T-helper 9 cell (primary cell): ENCODE data around the gene FAM168A.
"Not testable (repeated sequence)": the region's sequence is repeated elsewhere in the genome, so short reads cannot be mapped to it uniquely, and the experiment has no call there.

ENCODE experiments used
- DNase-seq: peaks from one replicate; pipeline ENCODE4 v3.0.0-alpha.2; 2020

The FAM168A gene

GRCh38 chr11:73592640-73593039 lies 5.3 kb downstream of the FAM168A start:
- no peak for DNase-seq

GRCh38 chr11:73591743-73592142 lies 6.2 kb downstream of the FAM168A start:
- DNase-seq: no peak

- DNase-seq: no peak
Observed at GRCh38 chr11:73590991-73591390, 6.9 kb downstream of the FAM168A start.

- DNase-seq: no peak
Observed at GRCh38 chr11:73586791-73587190, 11.1 kb downstream of the FAM168A start.

- DNase-seq: no peak
Observed at GRCh38 chr11:73585834-73586575, 11.9 kb downstream of the FAM168A start.

GRCh38 chr11:73584831-73585230 lies 13.1 kb downstream of the FAM168A start:
- no peak for DNase-seq

- no peak for DNase-seq
Observed at GRCh38 chr11:73582653-73583052, 15.3 kb downstream of the FAM168A start.

GRCh38 chr11:73580749-73581148 lies 17.2 kb downstream of the FAM168A start:
- DNase-seq: not testable (repeated sequence)

GRCh38 chr11:73579641-73580434 lies 18.1 kb downstream of the FAM168A start:
- DNase-seq: no peak

GRCh38 chr11:73578592-73579185 lies 19.2 kb downstream of the FAM168A start:
- DNase-seq: no peak

GRCh38 chr11:73577496-73577917 lies 20.4 kb downstream of the FAM168A start:
- DNase-seq: no peak

- no peak for DNase-seq
Observed at GRCh38 chr11:73576185-73576614, 21.7 kb downstream of the FAM168A start.

- DNase-seq: not testable (repeated sequence)
Observed at GRCh38 chr11:73571982-73572381, 25.9 kb downstream of the FAM168A start.

- DNase-seq: no peak
Observed at GRCh38 chr11:73570415-73571114, 27.3 kb downstream of the FAM168A start.

- DNase-seq: no peak
Observed at GRCh38 chr11:73566977-73567755, 30.7 kb downstream of the FAM168A start.

- no peak for DNase-seq
Observed at GRCh38 chr11:73566422-73566821, 31.5 kb downstream of the FAM168A start.

GRCh38 chr11:73565804-73566203 lies 32.1 kb downstream of the FAM168A start:
- DNase-seq: no peak

GRCh38 chr11:73564903-73565302 lies 33.0 kb downstream of the FAM168A start:
- no peak for DNase-seq

- DNase-seq: no peak
Observed at GRCh38 chr11:73563539-73564200, 34.2 kb downstream of the FAM168A start.

- DNase-seq: no peak
Observed at GRCh38 chr11:73559743-73560142, 38.2 kb downstream of the FAM168A start.

GRCh38 chr11:73556966-73557365 lies 40.9 kb downstream of the FAM168A start:
- no peak for DNase-seq

GRCh38 chr11:73555615-73556014 lies 42.3 kb downstream of the FAM168A start:
- no peak for DNase-seq
